HK-2 (cell line): ENCODE results near the gene PLEKHG4B.

ENCODE experiments used
- DNase-seq: peaks from one replicate; pipeline ENCODE4 v3.0.0-alpha.2; 2018; ENCODE audit not compliant: unreplicated experiment

PLEKHG4B gene

DNA sequence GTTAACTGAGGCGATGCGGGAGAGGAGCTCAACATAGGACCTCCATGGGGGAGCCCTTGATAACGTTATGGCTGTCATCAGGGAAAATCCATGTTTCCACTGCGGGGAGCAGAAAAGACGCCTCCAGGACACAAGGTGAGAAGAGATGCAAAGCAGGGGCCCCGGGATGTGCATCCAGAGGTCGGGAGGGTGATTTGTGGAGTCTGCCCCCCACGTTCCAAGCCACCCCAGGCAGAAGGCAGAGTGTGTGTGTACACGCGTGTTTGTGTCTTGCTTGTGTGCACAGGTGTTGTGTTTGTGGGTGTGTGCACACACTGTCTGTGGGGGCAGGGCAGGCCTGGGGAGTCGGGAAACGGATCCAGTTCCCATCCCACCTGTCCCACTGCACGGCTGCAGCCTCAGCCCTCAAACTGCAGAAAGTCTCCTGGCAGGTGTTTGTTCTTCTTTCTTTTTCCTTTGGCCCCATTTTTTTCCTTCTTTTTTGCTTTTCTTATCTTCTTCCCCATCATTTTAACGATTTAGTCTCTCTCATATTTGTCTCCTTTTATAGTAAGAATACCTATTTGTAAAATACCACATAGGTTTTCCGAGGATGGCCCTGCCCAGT is 17.4 kb upstream of the PLEKHG4B start:
- DNase-seq, result no peak

DNA sequence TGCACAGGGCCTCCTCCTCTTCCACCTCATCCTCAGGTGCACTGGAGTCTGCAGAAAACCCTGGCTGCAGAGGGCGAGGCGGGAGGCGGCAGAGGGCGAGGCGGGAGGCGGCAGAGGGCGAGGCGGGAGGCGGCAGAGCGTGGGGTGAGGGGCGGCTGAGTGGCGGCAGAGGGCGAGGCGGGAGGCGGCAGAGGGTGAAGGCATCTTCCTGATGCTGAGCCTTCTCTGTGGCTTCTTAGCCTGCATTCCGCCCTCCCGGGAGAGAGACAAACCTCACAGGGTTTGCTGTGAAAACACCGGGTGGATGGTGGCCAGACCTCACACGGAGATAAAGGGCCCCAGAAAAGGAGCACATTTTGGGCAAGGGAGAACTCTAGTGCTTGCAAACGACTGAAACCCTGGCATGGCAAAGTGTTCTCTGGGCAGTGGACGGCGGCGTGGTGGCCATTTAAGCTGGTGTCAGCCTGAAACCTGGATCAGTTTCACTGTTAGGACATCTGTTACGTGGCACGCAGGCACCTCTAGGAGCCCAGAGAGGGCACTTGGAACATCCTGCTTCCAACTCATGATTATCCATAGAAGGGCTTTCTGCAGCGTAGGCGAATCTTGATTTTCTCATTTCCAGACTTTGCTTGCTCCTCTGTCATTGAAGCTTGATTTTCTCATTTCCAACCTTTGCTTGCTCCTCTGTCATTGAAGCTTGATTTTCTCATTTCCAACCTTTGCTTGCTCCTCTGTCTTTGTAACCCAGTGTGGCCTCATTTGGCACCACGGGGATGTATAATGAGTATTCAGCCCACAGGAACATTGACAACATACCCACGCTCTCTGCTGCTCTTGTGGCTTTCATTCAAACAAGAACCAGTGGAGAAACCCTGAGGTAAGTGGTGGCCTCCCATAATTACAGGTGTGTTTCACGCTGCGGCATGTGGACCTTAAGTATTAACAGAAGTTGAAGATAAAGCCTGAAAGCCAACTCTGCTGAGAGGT is 16.3 kb upstream of the PLEKHG4B start:
- DNase-seq, result no peak

DNA sequence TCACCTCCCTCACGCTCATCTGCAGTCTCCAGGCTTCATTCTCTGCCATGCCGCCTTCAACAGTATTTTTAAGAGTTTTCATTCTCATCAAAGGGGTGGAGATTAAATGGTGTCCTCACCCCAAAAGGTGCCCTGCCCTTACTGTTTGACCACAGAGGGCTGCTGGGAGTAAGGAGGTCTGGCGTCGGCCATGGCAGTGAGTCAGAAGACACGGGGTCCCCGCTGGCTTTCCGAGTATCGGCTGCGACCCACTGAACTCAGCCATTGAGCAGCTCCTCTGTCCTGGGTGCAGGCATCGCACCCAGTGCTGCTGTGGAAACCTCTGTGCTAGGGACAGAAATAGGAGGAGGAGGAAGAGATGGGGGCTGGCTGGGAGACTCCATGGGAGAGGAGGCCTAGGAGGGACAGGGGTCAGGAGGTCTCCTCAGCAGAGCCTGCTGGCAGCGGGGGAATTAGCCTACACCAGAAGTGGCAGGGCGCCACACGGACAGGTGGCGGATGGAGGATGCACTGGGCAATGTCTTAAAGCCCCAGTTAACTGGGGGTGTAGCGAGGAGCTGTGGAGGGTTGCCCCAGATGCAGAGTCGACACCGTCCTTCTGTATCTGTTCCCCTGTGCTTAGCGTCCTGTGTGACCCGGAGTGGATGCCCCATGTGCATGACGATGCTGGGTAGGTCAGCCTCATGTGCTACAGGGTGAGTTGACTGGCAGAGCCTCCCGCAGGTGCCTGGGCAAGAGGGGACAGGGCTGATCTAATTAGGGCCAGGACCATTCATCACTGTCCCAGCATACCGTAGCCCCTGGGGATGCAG is 15.4 kb upstream of the PLEKHG4B start:
- no peak for DNase-seq

DNA sequence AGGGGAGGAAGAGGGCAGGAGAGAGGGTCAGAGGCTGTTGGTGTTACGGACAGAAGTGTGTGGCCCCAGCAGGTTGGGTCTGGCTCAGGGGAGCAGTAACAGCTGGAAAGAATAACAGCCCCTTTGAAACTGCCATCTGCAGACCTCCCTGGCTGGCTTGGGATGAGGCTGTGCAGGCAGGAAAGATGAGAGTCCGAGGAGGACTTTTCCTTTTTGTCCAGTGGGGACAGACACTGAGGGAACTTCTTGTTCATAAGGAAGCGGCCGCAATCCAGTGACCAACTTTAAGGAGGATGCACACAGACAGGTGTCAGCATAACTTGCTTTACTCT is 14.8 kb upstream of the PLEKHG4B start:
- no peak for DNase-seq

DNA sequence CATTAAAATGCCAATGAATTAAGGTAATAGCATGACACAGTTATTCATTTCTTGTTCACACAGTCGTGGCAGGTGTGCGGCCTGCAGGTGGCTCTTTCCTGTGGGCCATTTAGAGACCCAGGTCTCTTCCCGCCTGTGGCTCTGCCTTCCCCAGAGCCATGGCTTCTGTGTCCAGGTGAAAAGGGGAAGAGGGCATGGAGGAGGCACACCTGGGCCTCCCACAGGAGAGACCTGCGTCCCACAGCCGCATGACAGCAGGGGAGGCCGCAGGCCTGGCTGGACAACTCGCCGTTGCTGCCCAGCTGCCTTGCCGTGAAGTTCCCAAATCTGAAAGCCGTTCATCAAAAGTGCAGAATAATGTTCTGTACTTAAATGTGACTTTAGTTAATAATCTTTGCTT is 14.4 kb upstream of the PLEKHG4B start:
- no peak for DNase-seq

DNA sequence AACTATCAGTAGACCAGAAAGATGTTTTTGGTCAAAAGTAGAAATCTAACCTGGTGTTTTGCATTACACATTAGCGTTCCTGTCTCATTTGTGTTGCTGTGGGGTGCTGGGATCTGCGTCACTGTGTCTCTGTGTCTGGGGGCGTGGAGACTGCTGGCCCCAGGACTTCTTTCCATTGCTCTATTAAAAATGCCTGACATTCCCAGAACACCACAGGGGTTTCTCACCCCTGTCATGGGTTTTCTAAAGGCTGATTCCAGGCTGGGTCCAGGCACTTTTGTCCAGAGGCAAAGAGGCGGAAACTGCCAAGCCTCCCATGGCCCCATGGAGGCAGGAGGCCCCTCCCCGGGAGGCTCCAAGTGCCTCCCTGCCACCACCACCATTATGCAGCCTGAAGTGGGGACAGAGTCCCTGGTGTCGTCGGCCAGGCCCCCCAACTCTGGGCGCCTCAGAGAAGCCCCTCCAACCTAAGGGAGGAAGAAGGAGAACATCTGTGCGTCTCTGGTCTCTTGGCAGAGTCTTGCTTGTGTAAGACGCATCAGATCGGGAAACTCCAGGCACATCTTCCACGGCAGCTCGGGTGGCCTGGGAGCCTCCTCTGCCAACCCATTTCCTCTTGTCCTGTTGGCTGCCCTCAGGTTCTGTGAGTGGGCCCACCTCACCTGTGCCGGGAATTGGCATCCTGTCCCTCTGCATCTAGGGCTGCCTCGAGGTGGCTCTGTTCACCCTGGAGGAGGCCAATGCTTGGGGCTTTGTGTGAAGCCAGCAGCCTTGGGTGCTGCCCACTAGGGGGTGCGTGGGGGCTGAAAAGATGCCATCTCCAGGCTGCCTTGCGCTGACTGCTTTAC is 13.8 kb upstream of the PLEKHG4B start:
- DNase-seq, result peak; percentile 67

DNA sequence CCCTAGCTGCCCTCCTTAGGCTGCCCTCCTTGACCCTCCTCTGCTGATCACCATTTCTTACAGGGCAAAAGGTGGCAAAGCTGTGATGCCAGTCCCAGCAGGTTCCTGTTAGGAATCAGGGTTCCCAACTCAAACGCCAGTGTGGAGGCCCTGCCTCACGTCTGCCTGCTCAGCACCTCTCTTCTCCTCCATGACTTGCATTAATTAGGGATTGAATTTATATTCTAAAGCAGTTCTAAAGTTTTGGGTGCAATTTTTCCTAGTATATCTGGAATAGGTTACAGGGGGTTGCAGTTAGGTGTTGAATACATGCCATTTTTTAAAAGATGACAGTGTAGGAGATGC is 13.2 kb upstream of the PLEKHG4B start:
- no peak for DNase-seq

DNA sequence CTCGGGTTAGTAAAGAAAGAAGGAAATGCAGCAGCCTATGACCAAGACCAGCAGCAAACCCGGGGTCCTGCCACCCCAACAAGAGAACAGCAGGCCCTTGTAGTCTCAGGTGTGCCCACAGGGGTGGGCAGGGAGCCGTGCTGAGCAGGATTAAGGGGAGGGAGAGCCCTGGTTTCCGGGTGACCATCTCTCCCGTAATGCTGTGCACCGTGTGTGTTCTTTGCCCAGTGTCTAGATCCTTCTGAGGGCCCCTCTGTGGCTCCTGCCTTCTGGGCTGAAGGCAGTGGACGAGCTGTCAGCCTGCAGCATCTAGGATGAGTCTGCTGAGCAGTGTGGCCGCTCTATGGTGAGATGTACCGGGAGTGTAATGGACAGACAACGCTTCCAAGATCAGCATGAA is 12.7 kb upstream of the PLEKHG4B start:
- DNase-seq, result no peak

DNA sequence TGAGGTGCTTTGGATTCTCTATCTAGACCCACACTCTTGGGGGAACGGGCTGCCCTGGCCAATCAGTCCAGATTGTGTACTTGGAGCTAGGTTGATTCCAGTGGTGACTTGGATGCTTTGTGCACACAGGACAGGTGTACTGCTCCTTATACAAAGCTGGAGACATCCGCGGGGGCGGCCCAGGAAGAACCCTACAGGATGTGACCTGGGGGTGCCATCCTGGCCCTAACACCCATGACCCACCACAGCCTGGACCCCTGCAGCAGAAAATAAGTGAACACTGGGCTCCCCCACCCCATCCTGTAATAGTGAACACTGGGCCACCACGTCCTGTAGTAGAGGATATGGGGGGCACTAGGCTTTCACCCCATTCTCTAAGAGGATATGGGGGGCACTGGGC is 12.1 kb upstream of the PLEKHG4B start:
- no peak for DNase-seq

DNA sequence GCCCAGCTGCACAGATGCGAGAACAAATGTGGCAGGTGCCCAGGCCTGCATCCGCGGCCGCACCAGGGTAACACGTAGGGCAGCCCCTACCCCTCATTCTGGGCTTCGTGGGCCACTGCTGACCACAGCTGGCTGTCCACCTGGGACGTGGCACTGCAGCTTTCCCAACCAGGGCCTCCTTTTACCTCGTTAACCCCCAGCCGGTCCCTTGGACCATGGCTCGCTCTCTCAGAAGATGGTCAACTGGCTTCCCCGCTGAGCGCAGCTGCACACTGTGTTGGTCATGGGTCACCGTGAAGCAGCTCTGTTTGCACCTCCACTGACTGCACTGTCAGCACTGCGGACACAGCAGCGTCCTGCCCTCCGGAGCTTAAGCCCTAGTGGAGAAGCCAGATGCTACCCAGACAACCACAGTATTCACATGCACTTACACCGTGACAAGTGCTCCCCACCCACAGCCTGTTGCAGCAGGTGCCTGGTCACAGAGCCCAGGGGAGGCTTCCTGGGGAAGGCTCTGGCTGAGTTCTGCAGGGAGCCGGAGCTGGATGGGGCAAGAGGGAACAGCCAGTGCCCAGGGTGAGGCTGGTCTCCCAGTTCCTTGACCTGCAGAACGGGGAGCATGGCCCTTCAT is 10.5 kb upstream of the PLEKHG4B start:
- no peak for DNase-seq

DNA sequence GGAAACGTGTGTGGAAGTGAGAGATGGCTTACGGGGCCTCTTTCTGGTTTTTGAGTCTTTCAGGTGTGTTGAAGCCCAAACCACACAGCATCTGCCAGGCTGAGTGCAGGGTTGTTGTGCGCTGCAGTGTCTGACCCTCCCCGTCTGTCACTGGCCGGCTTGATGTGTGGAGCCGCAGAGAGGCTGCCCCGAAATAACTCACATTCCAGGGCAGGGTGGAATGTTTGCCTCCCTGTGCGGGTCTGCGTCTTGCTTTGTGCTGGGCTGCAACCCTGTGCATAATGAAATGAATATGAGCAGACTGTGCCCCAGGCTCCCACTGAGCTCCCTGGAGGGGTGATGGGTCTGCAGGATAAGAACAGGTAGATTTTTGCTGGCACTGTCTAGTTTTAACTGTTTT is 9.9 kb upstream of the PLEKHG4B start:
- peak; percentile 26 for DNase-seq

DNA sequence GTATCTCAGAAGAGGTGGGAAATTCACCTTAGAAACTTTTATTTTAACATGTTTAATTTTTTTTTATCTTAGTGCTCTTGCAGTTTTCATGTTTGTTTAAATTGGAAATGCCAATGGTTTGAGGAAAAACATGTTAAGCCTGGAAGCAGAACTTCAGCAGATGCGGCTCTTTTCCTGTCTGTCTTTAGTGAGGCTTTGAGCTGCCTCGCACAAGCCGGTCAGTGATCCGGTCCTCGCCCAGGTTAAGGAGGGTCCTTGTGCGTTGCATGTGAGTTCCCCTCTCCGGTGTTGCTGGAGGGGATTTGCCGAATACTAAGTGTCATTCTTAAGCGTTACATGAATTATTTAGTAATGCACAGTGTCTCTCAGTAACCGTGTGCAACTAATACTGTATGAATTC is 9.4 kb upstream of the PLEKHG4B start:
- no peak for DNase-seq

DNA sequence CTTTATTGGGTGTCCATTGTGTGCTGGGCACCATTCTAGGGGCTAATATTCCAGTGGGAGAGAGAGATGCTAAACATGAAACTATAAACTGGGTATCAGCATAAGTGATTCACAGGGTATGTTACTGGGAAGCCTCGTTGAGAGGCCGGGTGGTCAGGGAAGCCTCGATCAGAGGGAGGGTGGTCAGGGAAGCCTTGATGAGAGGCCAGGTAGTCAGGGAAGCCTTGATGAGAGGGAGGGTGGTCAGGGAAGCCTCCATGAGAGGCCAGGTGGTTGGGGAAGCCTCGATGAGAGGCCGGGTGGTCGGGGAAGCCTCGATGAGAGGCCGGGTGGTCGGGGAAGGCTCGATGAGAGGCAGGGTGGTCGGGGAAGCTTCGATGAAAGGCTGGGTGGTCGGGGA is 8.9 kb upstream of the PLEKHG4B start:
- DNase-seq, result no peak

DNA sequence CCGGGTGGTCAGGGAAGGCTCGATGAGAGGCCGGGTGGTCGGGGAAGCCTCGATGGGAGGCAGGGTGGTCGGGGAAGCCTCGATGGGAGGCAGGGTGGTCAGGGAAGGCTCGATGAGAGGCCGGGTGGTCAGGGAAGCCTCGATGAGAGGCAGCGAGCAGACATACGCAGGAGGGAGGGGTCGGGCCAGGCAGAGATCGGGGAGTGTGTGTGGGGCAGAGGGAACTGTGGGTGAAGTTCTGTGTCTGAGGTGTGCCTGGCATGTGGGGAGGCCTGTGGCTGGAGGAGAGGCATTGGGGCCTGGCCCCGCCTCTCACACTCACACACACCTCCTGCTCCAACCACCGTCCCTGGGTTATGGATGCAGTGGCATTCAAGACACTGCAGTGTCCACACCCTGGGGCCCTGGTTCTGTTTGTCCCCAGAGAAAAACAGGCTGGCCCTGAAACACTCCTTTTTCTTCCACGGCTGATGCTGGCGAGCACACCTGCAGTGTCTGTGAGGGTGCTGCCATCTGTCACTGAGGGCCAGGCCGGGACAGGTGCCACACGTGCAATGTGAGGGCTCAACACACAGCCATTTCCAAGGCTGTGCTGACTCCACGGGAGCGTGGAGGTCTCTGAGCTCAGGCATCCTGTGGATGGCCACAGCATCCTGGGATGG is 6.5 kb upstream of the PLEKHG4B start:
- DNase-seq, result no peak

DNA sequence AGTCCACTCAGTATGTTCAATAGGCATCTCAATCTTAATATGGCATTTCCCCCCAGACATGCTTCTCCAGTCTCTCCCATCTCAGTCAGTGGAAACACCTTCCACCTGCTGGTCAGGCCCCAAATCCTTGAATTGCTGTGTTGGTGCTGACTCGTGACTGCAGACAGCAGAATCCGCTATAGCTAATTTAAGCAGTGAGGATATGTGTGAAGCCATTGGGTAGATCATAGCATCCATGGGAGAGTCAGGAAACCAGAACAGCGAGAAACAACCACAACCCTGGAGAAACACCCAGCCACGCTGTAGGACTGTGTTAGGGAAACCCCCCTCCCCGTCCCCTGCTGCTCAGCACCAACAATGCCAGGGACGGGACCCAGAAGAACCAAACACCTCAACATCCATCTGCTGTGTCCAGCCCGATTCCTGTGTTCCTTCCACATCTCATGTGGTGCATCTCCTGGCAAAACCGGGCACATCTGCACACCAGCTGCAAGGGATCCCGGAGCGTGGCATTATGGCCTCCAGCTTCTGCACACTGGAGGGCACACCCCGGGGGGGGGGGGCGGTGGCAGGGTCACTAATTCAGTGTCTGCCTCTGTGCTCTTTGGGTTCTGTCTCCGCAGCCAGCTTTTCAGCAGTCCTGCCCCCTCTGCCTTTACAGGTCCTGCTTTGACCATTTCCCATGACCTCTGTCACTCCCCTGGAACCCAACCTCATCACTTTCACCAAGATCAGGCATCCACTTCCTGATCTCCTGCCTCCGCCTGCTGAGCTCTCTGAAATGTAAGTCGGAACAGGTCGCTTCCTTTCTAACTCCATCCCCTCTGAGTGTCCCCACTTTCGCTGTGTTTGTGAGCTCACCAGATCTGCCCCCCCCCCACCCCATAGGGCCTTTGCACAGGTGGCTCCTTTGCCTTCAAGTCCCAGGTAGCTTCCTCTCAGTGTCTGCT is 2.4 kb upstream of the PLEKHG4B start:
- no peak for DNase-seq

DNA sequence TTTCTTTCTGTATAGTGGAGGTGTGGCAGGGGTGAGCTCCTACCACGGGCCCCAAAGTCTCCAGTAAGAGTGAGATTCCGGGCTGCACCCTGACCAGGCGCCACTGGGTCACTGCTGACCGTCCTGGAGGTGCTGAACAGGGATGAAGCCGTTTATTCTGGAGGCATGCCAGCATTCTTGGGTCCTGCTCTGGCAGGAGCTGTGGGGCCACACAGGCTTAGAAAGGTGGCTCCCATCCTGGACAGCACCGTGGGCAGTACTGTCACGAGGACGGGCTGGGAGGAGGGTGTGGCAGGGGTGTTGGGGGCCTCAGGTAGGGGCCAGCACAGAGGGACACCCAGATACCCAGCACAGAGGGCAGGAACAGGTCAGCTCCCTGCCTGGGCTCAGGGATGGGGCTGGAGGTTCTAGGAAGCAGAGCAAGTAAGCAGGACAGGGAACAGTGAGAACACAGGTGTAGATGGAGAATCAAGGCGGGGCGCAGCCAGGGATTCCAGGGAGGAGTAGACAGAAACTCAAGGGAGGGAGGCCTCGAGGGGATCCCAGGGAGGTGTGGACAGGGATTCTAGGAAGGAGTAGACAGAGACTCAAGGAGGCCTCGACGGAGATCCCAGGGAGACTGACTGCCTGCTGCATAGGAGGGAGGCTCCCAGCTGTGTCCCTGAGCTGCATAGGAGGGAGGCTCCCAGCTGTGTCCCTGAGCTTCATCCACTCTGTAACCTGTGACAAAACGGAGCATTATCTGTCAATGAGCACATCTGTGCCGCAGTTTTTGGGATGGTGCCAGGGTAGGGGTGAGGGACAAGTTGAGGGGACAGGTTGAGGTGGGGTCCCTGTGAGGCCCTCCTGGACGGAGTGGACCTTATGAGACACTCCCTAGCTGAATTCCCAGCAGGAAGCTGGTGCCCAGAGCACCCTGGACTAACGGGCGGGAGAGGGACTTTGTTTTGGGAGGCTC is 1.1 kb upstream of the PLEKHG4B start:
- DNase-seq, result no peak

DNA sequence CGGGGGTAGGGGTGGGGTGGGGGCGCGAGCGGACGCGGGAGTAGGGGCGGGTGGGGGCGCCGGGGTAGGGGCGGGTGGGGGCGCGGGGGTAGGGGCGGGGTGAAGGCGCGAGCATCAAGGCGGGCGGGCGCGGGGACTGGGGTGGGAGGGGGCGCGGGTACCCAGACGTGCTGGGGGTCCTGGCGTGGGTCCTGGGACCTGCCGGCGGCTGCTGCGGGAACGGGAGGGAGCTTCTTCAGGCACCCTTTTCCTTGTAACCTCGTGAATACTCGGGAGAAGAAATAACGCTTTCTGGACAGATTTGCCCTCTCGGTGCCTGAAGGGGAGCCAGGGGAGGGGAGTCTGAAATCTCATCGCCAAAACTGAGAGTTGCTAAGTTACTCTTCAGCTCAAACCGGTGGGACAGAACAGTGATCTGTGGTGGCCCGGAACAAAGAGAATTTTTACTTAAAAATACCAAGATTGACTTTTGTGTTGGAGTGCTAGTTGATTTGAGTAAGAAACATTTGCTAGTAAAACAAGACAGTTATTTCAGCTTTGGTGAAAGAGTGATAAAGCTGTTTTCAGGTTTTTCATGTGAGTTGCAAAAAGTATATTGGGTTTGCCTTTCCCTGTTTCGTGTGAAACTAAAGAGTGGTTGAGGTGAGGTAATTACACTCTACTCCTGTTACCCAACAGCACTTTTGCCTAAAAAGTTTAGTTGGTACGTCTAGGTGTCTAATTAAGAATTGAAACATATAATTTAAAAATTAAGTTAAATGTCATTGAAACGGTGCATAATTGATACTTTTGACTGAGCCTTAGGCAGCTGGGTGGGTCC is 643 bp downstream of the PLEKHG4B start:
- no peak for DNase-seq
